Hepatocyte (in vitro differentiated cells): ENCODE measurements around the gene SIX2. TPM values are rescaled to one million over a fixed set of nuclear protein-coding genes. Genes with fewer than 3 reads are reported as not detected.
"Not testable (repeated sequence)": the region's sequence is repeated elsewhere in the genome, so short reads cannot be mapped to it uniquely, and the experiment has no call there.

Experiments
- DNase-seq: peaks from one replicate; pipeline ENCODE4 v3.0.0-alpha.2; 2016; ENCODE audit warnings: low spot score
- H2AFZ ChIP-seq: fragments of 200-600 bp; sonication (generic); 2 replicates; pipeline ENCODE4 v1.6.0; 2016; ENCODE audit warnings: antibody characterized with exemption, mild to moderate bottlenecking
- H3K27ac ChIP-seq: fragments of 200-600 bp; sonication (generic); 2 replicates; pipeline ENCODE4 v1.5.1; 2016; ENCODE audit warnings: mild to moderate bottlenecking
- H3K27me3 ChIP-seq: fragments of 200-600 bp; sonication (generic); 2 replicates; pipeline ENCODE4 v1.6.1; 2016
- H3K36me3 ChIP-seq: fragments of 200-600 bp; sonication (generic); replicated peaks from 2 replicates; pipeline ENCODE4 v1.5.1; 2016; ENCODE audit warnings: low read depth; ENCODE audit not compliant: insufficient read depth
- H3K4me1 ChIP-seq: fragments of 200-600 bp; sonication (generic); 2 replicates; pipeline ENCODE4 v1.5.1; 2016; ENCODE audit warnings: mild to moderate bottlenecking, moderate library complexity; ENCODE audit not compliant: insufficient read depth
- H3K4me2 ChIP-seq: fragments of 200-600 bp; sonication (generic); 2 replicates; pipeline ENCODE4 v1.6.0; 2016
- H3K4me3 ChIP-seq: fragments of 200-600 bp; sonication (generic); 2 replicates; pipeline ENCODE4 v1.5.1; 2016; ENCODE audit warnings: mild to moderate bottlenecking
- H3K79me2 ChIP-seq: fragments of 200-600 bp; sonication (generic); 2 replicates; pipeline ENCODE4 v1.6.0; 2017; ENCODE audit warnings: mild to moderate bottlenecking
- H3K9me2 ChIP-seq: fragments of 200-600 bp; sonication (generic); replicated peaks from 2 replicates; pipeline ENCODE4 v1.6.0; 2017; ENCODE audit warnings: mild to moderate bottlenecking; ENCODE audit not compliant: insufficient read depth
- H3K9me3 ChIP-seq: fragments of 200-600 bp; sonication (generic); 2 replicates; pipeline ENCODE4 v1.5.1; 2016; ENCODE audit warnings: low read depth, mild to moderate bottlenecking
- H4K20me1 ChIP-seq: fragments of 200-600 bp; sonication (generic); 2 replicates; pipeline ENCODE4 v1.6.0; 2016; ENCODE audit warnings: mild to moderate bottlenecking; ENCODE audit not compliant: insufficient read depth, poor library complexity, severe bottlenecking
- CTCF ChIP-seq: fragments of 200-600 bp; sonication (generic); IDR thresholded peaks from 2 replicates; pipeline ENCODE4 v1.5.1; 2016; ENCODE audit warnings: antibody characterized with exemption, mild to moderate bottlenecking; ENCODE audit not compliant: poor library complexity
- EZH2 ChIP-seq: fragments of 200-600 bp; sonication (generic); IDR thresholded peaks from 2 replicates; pipeline ENCODE4 v1.6.1; 2016; ENCODE audit warnings: antibody characterized with exemption, mild to moderate bottlenecking, borderline replicate concordance
- EZH2phosphoT487 ChIP-seq: fragments of 200-600 bp; sonication (generic); IDR thresholded peaks from one replicate; pipeline ENCODE4 v1.6.1; 2018; ENCODE audit warnings: antibody characterized with exemption, mild to moderate bottlenecking, low read depth, moderate library complexity; ENCODE audit not compliant: unreplicated experiment, severe bottlenecking
- WGBS: methylation state at CpG from one replicate; pipeline ENCODE4 v1.1.6; 2016; ENCODE audit warnings: low lambda C conversion rate; ENCODE audit errors: missing lambda C conversion rate; 5-methylcytosine and 5-hydroxymethylcytosine counted together
- polyA plus RNA-seq: library from polyadenylated mRNA; unstranded; fragments of >200 nt; fragmentation: Nextera tagmentation; extraction: Ambion mirVana; gene quantifications from 2 replicates; pipeline ENCODE4 v1.2.1, GENCODE V29; 2016
- total RNA-seq: library from RNA; depleted of rRNA; stranded (reverse); fragments of >200 nt; gene quantifications from 2 replicates; pipeline ENCODE4 v1.2.3, GENCODE V29; 2014

SIX2 gene
- total and polyA plus RNA-seq, 2 experiments from 2014 or later, result 0.53 to 1.3 TPM

GRCh38 chr2:45042401-45042800, 33.1 kb upstream of the SIX2 start:
- Histone ChIP-seq H3K36me3 (no peaks in the 10 kb centered on the region), H3K9me3 (no peaks in the 10 kb centered on the region), H3K27me3 (peaks cover 24% of the 10 kb centered on the region), H3K27ac (no peak overlapping the region), H3K9me2 (no peaks in the 10 kb centered on the region), H3K79me2 (no peaks in the 10 kb centered on the region), H3K4me3 (no peak overlapping the region), H2AFZ (no peak overlapping the region), H3K4me1 (no peaks in the 10 kb centered on the region), H4K20me1 (no peaks in the 10 kb centered on the region), H3K4me2 (no peak overlapping the region)
- WGBS, result 88% methylated on average over 2 of the region's 2 CpGs
- TF ChIP-seq EZH2phosphoT487, result no peak
- TF ChIP-seq CTCF, result no peak
- TF ChIP-seq EZH2, result no peak
- no peak for DNase-seq

GRCh38 chr2:45040786-45041185, 31.5 kb upstream of the SIX2 start:
- Histone ChIP-seq H3K9me2 (no peaks in the 10 kb centered on the region), H3K9me3 (no peaks in the 10 kb centered on the region), H3K4me2 (no peak overlapping the region), H3K79me2 (no peaks in the 10 kb centered on the region), H3K4me3 (no peak overlapping the region), H3K27me3 (peaks cover 24% of the 10 kb centered on the region), H4K20me1 (no peaks in the 10 kb centered on the region), H2AFZ (no peak overlapping the region), H3K36me3 (no peaks in the 10 kb centered on the region), H3K4me1 (no peaks in the 10 kb centered on the region), H3K27ac (no peak overlapping the region)
- TF ChIP-seq EZH2phosphoT487 (no peak), EZH2 (no peak), CTCF (no peak)
- no peak for DNase-seq

- not testable (repeated sequence) for H3K4me1 ChIP-seq, H3K79me2 ChIP-seq, H3K9me2 ChIP-seq, H3K9me3 ChIP-seq, H3K4me3 ChIP-seq, H4K20me1 ChIP-seq, H3K36me3 ChIP-seq, H2AFZ ChIP-seq, H3K4me2 ChIP-seq, H3K27ac ChIP-seq, DNase-seq
- WGBS, result 94% methylated on average over 3 of the region's 5 CpGs
- H3K27me3 ChIP-seq, result peaks cover 24% of the 10 kb centered on the region
Observed at GRCh38 chr2:45039804-45040203, 30.6 kb upstream of the SIX2 start.

- not testable (repeated sequence) for H2AFZ ChIP-seq, H3K79me2 ChIP-seq, H3K9me3 ChIP-seq, H3K9me2 ChIP-seq, H4K20me1 ChIP-seq, DNase-seq, H3K36me3 ChIP-seq, H3K4me2 ChIP-seq, H3K27ac ChIP-seq, H3K4me1 ChIP-seq, H3K4me3 ChIP-seq
- WGBS, result 71% methylated on average over 5 of the region's 5 CpGs
- H3K27me3 ChIP-seq, result peaks cover 16% of the 10 kb centered on the region
Observed at GRCh38 chr2:45038861-45039260, 29.6 kb upstream of the SIX2 start.

GRCh38 chr2:45033302-45033701, 24.1 kb upstream of the SIX2 start:
- no peak overlapping the region for H2AFZ ChIP-seq
- TF ChIP-seq EZH2phosphoT487, result no peak
- TF ChIP-seq EZH2, result no peak
- no peak for TF ChIP-seq CTCF
- no peak for DNase-seq
- H3K9me2 ChIP-seq, result no peaks in the 10 kb centered on the region
- no peaks in the 10 kb centered on the region for H4K20me1 ChIP-seq
- no peaks in the 10 kb centered on the region for H3K36me3 ChIP-seq
- no peak overlapping the region for H3K4me3 ChIP-seq
- peaks cover 4% of the 10 kb centered on the region for H3K27me3 ChIP-seq
- H3K9me3 ChIP-seq, result no peaks in the 10 kb centered on the region
- no peak overlapping the region for H3K4me2 ChIP-seq
- H3K4me1 ChIP-seq, result no peaks in the 10 kb centered on the region
- no peaks in the 10 kb centered on the region for H3K79me2 ChIP-seq
- WGBS, result 99% methylated on average over 4 of the region's 4 CpGs
- no peak overlapping the region for H3K27ac ChIP-seq
